Pulmonary artery endothelial cell (primary cell): ENCODE results near the gene EOMES. TPM values are rescaled to one million over a fixed set of nuclear protein-coding genes. Genes with fewer than 3 reads are reported as not detected.

Source experiments
- DNase-seq: peaks from one replicate; pipeline ENCODE4 v3.0.0-alpha.2; 2011; ENCODE audit warnings: low read depth, low spot score
- total RNA-seq: library from RNA; depleted of rRNA; stranded (reverse); fragments of >200 nt; gene quantifications from 2 replicates; pipeline ENCODE4 v1.2.3, GENCODE V29; 2014

The EOMES gene
- total RNA-seq, 1 donor from 2014 or later = not detected

DNA sequence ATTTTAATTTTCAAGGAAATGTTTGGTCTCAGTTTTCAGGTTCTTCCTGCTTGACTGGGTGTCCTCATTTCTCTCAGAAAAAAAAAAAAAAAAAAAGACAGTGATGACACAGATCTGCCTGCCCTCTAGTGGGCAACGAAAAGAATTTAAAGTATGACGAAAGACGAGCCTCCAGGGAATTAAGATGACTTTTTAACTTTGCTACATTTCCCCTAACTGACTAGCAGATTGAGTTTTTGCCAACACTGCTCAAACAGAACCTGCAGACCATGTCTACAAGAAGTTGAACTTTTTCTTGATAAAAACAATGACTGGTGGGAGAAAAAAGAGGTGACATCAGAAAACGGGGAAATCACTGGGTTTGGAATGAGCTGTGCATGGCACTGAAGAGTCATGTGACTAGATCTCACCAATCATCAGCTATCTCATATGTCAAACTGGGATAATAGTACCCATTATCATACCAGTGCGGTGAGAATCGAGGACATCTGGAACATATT is 40.8 kb downstream of the EOMES start:
- peak; percentile 40 for DNase-seq

DNA sequence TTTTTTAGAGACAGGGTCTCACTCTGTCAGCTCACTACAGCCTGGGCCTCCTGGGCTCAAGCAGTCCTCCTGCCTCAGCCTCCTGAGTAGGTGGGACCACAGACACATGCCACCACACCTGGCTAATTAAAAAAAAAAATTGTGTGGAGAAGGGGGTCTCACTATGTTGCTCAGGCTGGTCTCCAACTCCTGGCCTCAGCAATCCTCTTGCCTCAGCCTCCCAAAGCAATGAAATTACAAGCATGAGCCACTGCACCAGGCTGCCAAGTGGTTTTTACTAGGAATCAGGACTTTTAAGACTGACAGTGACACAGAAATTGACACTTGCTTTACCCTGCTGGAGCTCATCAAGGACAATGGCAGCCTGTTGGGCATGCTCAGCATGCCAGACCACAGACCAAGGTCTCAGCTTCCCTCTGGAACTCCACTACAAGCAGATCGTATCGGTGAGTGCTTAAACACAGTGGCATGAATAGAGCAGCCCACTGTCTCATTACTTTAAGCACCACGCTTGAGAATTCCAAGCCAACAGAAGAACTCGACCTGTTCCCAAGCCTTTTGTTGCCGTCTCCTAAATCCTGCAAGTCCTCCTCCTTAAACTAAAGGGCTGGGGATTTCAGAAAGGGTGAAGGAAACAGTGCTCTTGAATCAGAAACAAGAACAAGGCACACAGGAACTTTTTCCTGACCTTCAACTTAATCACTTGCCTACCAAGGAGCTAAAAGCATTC is 41.4 kb downstream of the EOMES start:
- no peak for DNase-seq

GRCh38 chr3:27679691-27680090 is 42.4 kb downstream of the EOMES start:
- no peak for DNase-seq

DNA sequence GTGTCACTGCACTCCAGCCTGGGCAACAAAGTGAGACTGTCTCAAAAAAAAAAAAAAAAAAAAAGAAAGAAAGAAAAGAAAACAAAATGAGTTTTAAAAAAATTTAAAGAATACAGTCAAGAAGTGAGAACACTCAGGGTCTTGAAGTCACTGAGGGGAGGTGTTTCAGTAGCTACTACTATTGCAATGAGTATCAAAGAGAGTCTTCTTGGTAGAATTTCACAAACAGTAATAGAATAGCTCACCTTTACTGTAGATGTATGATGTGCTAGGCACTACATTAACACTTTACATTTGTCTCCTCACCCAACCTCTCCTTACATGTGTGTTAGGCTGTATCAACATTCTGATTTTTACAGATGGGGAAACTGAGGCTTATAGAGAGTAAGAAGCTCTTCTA is 43.9 kb downstream of the EOMES start:
- DNase-seq = no peak

GRCh38 chr3:27677565-27677964 is 44.6 kb downstream of the EOMES start:
- peak; percentile 32 for DNase-seq

DNA sequence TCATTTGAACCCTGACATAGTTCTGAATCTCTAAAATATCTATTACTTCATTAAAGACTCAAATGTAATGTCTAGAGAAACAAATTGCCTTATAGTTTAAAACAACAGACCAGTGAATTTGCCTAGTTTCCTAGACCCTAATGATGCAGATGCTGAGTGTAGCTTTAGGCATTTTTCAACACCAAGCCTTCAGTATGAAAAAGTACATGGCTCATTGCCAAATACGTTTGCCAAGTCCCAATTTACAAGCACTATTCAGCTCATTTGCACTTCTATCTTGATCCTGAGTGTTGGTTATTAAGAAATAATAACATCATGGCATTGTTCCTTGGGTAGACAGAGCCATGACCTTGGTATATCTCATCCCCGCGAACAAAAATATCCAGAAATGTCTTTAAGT is 46.8 kb downstream of the EOMES start:
- peak; percentile 47 for DNase-seq

DNA sequence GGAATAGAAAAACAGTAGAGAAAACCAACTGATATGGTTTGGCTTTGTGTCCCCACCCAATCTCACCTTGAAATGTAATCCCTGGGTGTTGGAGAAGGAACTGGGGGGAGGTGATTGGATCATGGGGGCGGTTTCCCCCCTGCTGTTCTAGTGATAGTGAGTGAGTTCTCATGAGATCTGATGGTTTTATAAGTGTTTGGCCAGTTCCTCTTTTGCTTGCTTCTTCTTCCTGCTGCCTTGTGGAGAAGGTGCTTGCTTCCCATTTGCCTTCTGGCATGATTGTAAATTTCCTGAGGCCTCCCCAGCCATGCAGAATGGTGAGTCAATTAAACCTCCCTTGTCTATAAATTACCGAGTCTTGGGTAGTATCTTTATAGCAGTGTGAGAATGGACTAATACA is 48.4 kb downstream of the EOMES start:
- no peak for DNase-seq

DNA sequence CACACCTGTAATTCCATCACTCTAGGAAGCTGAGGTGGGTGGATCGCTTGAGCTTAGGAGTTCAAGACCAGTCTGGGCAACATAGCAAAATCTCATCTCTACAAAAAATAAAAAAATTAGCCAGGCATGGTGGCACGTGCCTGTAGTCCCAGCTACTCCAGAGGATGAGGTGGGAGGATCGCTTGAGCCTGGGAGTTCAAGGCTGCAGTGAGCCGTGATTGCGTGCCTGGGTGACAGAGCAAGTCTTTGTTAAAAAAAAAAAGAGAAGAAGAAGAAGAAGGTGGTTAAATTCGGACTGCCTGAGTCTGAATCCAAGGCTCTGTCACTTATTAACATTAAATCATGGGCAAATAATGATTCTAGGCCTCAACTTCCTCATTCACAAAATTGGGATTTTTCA is 51.0 kb downstream of the EOMES start:
- no peak for DNase-seq

- DNase-seq = no peak
Observed at GRCh38 chr3:27670619-27671018, 51.5 kb downstream of the EOMES start.

DNA sequence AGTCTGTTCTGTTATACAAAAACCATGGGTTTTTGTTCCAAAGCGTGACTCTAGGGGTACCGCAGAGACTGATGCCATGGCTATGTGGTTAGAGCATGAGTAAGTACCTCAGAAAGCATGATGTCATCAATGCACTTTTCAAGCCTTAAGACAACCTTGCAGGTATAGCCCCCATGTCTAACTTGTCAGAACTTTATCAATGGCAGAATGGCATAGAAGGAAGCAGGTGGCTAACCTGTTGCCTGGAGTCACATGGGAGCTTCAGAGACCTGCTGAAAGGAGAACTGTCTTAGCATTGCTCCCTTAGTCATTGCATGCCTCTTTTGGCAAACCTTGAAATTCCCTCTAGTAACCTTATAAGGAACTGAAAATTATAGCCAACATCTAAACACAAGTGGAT is 52.5 kb downstream of the EOMES start:
- DNase-seq = no peak

DNA sequence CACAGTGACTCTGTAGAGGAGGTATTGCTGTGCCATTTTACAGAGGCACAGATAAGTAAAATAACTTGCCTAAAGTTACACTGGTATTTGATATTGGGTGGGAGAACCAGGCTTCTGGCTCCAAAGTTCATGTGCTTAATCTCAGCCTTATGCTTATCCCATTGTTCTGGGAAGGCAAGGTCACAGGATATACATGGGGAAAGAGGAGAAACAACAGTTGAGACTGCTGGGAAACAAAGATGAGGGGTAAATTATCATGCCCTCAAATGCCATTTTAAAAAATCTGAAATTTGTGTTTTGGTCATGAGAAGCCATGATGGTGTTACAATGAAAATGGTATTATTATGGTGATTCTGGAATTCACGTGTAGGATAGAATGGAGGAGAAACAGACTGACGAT is 54.4 kb downstream of the EOMES start:
- DNase-seq = no peak

DNA sequence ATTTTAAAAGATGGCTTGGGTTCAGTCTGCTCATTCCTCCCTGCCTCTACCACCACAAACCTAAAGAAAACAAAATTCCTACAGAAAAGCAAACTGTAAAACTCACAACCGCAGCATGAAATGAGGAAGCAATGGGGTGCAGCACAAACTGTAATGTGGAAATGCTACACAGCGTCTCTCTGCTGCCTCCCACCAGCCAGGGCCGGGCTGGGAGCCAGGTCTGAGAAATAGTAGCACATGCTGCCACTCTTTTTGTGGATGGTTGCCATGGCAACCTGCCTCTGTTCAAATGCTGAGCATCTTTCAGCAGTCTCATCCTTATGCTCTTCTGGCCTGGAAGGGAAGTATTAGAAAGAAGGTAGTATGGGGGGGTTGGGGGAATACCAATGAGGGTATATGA is 55.4 kb downstream of the EOMES start:
- no peak for DNase-seq

DNA sequence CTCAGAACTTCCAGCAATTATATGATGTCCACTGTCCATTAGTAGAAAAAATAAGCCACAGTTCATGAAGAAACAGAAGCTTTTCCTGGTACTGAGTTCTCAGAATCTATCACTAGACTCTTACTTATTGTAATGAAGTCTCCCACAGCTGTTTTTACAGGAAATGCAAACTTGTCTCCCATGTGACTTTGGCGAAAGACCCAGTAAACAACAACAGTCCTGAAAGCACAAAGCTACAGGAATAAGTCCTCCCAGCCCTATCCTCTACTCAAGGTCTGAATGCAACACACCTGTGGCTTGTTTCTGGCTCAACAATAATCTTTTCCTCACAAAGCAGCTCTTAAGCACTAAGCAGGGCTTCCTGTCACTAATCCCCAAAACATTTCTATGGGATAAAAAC is 55.9 kb downstream of the EOMES start:
- DNase-seq = no peak

Other genes with a start within 250 kb of the EOMES start
- 102 and 159 TPM in 2 replicates for gene SLC4A7, start 237.9 kb downstream of the EOMES start, total RNA-seq